Tibial nerve (tissue), 4 donors: ENCODE data around the gene PRRC2C.

ENCODE experiments used
- EP300 ChIP-seq, 2 donors: sonication (generic); formaldehyde crosslinking; IDR thresholded peaks; one replicate each; pipeline ENCODE4 v1.6.1; 2017; ENCODE audit warnings: antibody characterized with exemption in 2 of 2, mild to moderate bottlenecking in 1 of 2
- POLR2A ChIP-seq, 2 donors: fragments of 450-650 bp; IDR thresholded peaks; one replicate each; pipeline ENCODE4 v1.6.1; 2017; ENCODE audit warnings: antibody characterized with exemption in 2 of 2, mild to moderate bottlenecking in 2 of 2, moderate library complexity in 2 of 2
- TF ChIP-seq, protein P1 (sequence below), 5 experiments: fragments of 200-600 bp in 3 of 5; fragments of 450-650 bp in 2 of 5; sonication (generic) in 3 of 5; IDR thresholded peaks; one replicate each; pipeline ENCODE4 v1.5.1; 2016 to 2019; ENCODE audit warnings: antibody characterized with exemption in 5 of 5, mild to moderate bottlenecking in 3 of 5, moderate library complexity in 2 of 5

DNA sequence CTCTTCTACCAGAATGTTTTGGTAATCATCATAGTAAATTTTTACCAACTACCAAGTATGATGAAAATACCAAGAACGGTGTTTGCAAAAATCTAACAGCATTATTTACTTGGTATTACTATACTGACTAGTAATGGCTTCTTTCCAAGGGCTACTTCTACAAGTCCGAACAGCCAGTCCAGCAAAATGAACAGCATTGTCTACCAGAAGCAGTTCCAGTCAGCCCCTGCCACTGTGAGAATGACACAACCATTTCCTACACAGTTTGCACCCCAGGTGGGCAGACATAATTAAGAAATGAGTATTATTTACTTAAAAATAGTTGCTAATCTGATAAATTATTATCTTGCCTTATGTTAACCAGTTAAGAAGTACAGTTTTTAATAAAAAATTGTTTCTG is 102.9 kb downstream of the PRRC2C start:
- TF ChIP-seq, protein P1, sequence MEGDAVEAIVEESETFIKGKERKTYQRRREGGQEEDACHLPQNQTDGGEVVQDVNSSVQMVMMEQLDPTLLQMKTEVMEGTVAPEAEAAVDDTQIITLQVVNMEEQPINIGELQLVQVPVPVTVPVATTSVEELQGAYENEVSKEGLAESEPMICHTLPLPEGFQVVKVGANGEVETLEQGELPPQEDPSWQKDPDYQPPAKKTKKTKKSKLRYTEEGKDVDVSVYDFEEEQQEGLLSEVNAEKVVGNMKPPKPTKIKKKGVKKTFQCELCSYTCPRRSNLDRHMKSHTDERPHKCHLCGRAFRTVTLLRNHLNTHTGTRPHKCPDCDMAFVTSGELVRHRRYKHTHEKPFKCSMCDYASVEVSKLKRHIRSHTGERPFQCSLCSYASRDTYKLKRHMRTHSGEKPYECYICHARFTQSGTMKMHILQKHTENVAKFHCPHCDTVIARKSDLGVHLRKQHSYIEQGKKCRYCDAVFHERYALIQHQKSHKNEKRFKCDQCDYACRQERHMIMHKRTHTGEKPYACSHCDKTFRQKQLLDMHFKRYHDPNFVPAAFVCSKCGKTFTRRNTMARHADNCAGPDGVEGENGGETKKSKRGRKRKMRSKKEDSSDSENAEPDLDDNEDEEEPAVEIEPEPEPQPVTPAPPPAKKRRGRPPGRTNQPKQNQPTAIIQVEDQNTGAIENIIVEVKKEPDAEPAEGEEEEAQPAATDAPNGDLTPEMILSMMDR (IDR thresholded peaks at IDR 0.05): no peak
- TF ChIP-seq POLR2A (IDR thresholded peaks at IDR 0.05): no peak
- TF ChIP-seq EP300 (IDR thresholded peaks at IDR 0.05): no peak
